ENCODE measurements around the gene TMEM54.

The TMEM54 gene

DNA sequence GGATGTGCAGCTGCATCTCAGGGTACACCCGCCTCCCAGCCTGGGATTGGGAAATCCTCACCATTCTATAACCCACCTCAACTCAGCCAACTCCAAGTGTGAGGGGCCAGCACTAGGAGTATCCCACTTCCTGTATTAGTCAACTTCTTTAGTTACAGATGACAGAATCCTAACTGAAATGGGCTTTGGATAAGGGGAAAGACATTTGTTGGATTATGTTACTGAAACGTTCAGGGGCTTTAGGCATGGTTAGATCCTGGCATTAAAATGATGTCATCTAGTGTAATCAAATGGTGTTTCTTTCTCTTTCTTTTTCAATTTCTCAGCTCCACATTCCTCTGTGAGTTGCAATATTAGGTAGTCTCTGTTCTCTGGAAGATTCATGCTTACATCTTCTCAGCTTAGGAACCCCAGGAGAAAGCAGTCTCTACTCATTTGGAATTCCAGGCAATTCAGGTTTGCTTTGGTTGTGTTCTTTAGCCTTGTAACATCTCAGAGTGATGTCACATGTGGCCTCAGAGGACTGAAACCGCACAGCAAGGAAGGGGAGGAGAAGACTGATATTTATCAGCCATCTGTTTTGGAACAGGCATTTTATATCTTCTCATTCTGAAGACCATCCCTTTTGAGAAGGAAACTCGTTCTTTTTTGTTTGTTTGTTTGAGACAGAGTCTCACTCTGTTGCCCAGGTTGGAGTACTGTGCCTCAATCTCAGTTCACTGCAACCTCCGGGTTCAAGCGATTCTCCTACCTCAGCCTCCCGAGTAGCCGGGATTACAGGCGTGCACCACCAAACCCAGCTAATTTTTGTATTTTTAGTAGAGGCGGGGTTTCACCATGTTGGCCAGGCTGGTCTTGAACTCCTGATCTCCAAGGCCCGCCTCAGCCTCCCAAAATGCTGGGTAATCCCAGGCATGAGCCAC is 18.9 kb upstream of the TMEM54 start:
- no peak overlapping the region for H3K4me2 ChIP-seq (ENCODE audit: low read length, poor library complexity, severe bottlenecking)
- peak overlapping the region in 1 of 2 experiments; percentile 17 for H3K18ac ChIP-seq (ENCODE audit: low read depth in 1 of 2, low read length in 2 of 2)
- H2AFZ ChIP-seq (ENCODE audit: low read depth, low read length) = no peak overlapping the region
- no peaks in the 10 kb centered on the region for H3K9me3 ChIP-seq (ENCODE audit: control insufficient read depth, low read length)
- no peak overlapping the region for H2BK15ac ChIP-seq (ENCODE audit: low read depth, poor library complexity, severe bottlenecking)
- no peak overlapping the region for H3K4ac ChIP-seq (ENCODE audit: low read depth in 1 of 2, low read length in 2 of 2)
- H2BK120ac ChIP-seq (ENCODE audit: low read depth, low read length) = no peak overlapping the region
- no peaks in the 10 kb centered on the region for H3K36me3 ChIP-seq (ENCODE audit: control insufficient read depth in 1 of 2, insufficient read depth in 2 of 2, low read depth in 1 of 2, low read length in 2 of 2)
- H3K4me3 ChIP-seq (ENCODE audit: insufficient read depth in 1 of 2, low read depth in 1 of 2, low read length in 2 of 2) = peak overlapping the region in 1 of 2 experiments; percentile 11
- 85% methylated on average over 10 of the region's 11 CpGs for WGBS
- H3K23ac ChIP-seq (ENCODE audit: low read length in 2 of 2) = no peak overlapping the region
- DNase-seq = peak; percentile 70
- peak overlapping the region; percentile 49 for H3K27ac ChIP-seq (ENCODE audit: low read length, poor library complexity, severe bottlenecking)
- H4K91ac ChIP-seq (ENCODE audit: low read length) = no peak overlapping the region
- H3K4me1 ChIP-seq (ENCODE audit: control insufficient read depth, insufficient read depth, low read depth, low read length) = peaks cover 9% of the 10 kb centered on the region
- H3K14ac ChIP-seq (ENCODE audit: low read length in 2 of 2) = no peak overlapping the region
- peaks cover 0 to 13% of the 10 kb centered on the region in 2 experiments for H3K27me3 ChIP-seq (ENCODE audit: control insufficient read depth in 1 of 2, insufficient read depth in 1 of 2, low read length in 2 of 2)
- H2BK5ac ChIP-seq (ENCODE audit: low read depth, low read length, poor library complexity, severe bottlenecking) = no peak overlapping the region
- H2BK12ac ChIP-seq (ENCODE audit: low read length in 2 of 2) = no peak overlapping the region
- no peak overlapping the region for H4K8ac ChIP-seq (ENCODE audit: low read length)
- H2AK5ac ChIP-seq (ENCODE audit: low read length, severe bottlenecking) = no peak overlapping the region
- no peaks in the 10 kb centered on the region for H3K79me1 ChIP-seq (replicated peaks; ENCODE audit: low read length, poor library complexity, severe bottlenecking)
- peak overlapping the region; percentile 15 for H3K9ac ChIP-seq (ENCODE audit: low read length)

- Histone ChIP-seq H3K79me1 (replicated peaks; ENCODE audit: low read length, poor library complexity, severe bottlenecking) (no peaks in the 10 kb centered on the region), H2AK5ac (ENCODE audit: low read length, severe bottlenecking) (no peak overlapping the region), H3K27me3 (ENCODE audit: control insufficient read depth in 1 of 2, insufficient read depth in 1 of 2, low read length in 2 of 2) (no peaks in the 10 kb centered on the region), H3K9ac (ENCODE audit: low read length) (no peak overlapping the region), H4K8ac (ENCODE audit: low read length) (no peak overlapping the region), H3K9me3 (ENCODE audit: control insufficient read depth, low read length) (no peaks in the 10 kb centered on the region), H3K4me1 (ENCODE audit: control insufficient read depth, insufficient read depth, low read depth, low read length) (peaks cover 4% of the 10 kb centered on the region), H3K14ac (ENCODE audit: low read length in 2 of 2) (no peak overlapping the region), H2BK5ac (ENCODE audit: low read depth, low read length, poor library complexity, severe bottlenecking) (no peak overlapping the region), H2AFZ (ENCODE audit: low read depth, low read length) (no peak overlapping the region), H3K4me2 (ENCODE audit: low read length, poor library complexity, severe bottlenecking) (no peak overlapping the region), H2BK12ac (ENCODE audit: low read length in 2 of 2) (no peak overlapping the region), H2BK120ac (ENCODE audit: low read depth, low read length) (no peak overlapping the region), H3K36me3 (ENCODE audit: control insufficient read depth in 1 of 2, insufficient read depth in 2 of 2, low read depth in 1 of 2, low read length in 2 of 2) (no peaks in the 10 kb centered on the region), H3K4me3 (ENCODE audit: insufficient read depth in 1 of 2, low read depth in 1 of 2, low read length in 2 of 2) (no peak overlapping the region), H3K23ac (ENCODE audit: low read length in 2 of 2) (no peak overlapping the region), H2BK15ac (ENCODE audit: low read depth, poor library complexity, severe bottlenecking) (no peak overlapping the region), H3K18ac (ENCODE audit: low read depth in 1 of 2, low read length in 2 of 2) (no peak overlapping the region), H4K91ac (ENCODE audit: low read length) (no peak overlapping the region), H3K27ac (ENCODE audit: low read length, poor library complexity, severe bottlenecking) (no peak overlapping the region), H3K4ac (ENCODE audit: low read depth in 1 of 2, low read length in 2 of 2) (no peak overlapping the region)
- no peak for DNase-seq
- no CpG with 5 or more reads among the region's 1 CpG for WGBS
Observed at GRCh38 chr1:32918179-32918578, 17.0 kb upstream of the TMEM54 start.

DNA sequence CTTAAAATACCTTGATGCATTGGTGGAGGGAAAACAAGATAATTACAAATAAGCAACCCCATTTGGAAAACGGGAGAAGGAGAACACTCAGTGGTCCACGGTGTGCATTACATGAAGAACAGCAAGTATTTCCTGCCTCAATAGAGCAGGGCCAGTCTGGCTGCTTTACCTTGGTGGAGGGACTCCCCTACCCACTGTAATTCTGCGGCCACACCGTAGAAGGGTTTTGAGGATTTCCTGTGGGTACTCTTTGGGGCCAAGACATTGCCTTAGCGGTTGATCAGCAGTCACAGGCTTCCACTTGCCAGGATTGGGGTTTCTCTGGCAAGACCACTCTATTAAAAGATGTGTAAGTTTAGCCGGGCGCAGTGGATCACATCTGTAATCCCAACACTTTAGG is 16.3 kb upstream of the TMEM54 start:
- peaks cover 4% of the 10 kb centered on the region for H3K4me1 ChIP-seq (ENCODE audit: control insufficient read depth, insufficient read depth, low read depth, low read length)
- WGBS = 83% methylated on average over 7 of the region's 7 CpGs
- no peak overlapping the region for H3K18ac ChIP-seq (ENCODE audit: low read depth in 1 of 2, low read length in 2 of 2)

GRCh38 chr1:32915766-32916706 is 14.8 kb upstream of the TMEM54 start:
- H3K9ac ChIP-seq (ENCODE audit: low read length) = no peak overlapping the region
- peaks cover 6% of the 10 kb centered on the region for H3K4me1 ChIP-seq (ENCODE audit: control insufficient read depth, insufficient read depth, low read depth, low read length)
- H3K9me3 ChIP-seq (ENCODE audit: control insufficient read depth, low read length) = no peaks in the 10 kb centered on the region
- no peak for DNase-seq
- H3K18ac ChIP-seq (ENCODE audit: low read depth in 1 of 2, low read length in 2 of 2) = no peak overlapping the region
- no peak overlapping the region for H2BK12ac ChIP-seq (ENCODE audit: low read length in 2 of 2)
- no peak overlapping the region for H3K23ac ChIP-seq (ENCODE audit: low read length in 2 of 2)
- H3K27me3 ChIP-seq (ENCODE audit: control insufficient read depth in 1 of 2, insufficient read depth in 1 of 2, low read length in 2 of 2) = no peaks in the 10 kb centered on the region
- H3K79me1 ChIP-seq (replicated peaks; ENCODE audit: low read length, poor library complexity, severe bottlenecking) = no peaks in the 10 kb centered on the region
- H2BK15ac ChIP-seq (ENCODE audit: low read depth, poor library complexity, severe bottlenecking) = no peak overlapping the region
- no peak overlapping the region for H2BK120ac ChIP-seq (ENCODE audit: low read depth, low read length)
- no peak overlapping the region for H2AFZ ChIP-seq (ENCODE audit: low read depth, low read length)
- no peak overlapping the region for H4K91ac ChIP-seq (ENCODE audit: low read length)
- H3K4ac ChIP-seq (ENCODE audit: low read depth in 1 of 2, low read length in 2 of 2) = no peak overlapping the region
- WGBS = 96% methylated on average over 7 of the region's 12 CpGs
- H4K8ac ChIP-seq (ENCODE audit: low read length) = no peak overlapping the region
- H2BK5ac ChIP-seq (ENCODE audit: low read depth, low read length, poor library complexity, severe bottlenecking) = no peak overlapping the region
- H3K27ac ChIP-seq (ENCODE audit: low read length, poor library complexity, severe bottlenecking) = no peak overlapping the region
- no peak overlapping the region for H2AK5ac ChIP-seq (ENCODE audit: low read length, severe bottlenecking)
- no peaks in the 10 kb centered on the region for H3K36me3 ChIP-seq (ENCODE audit: control insufficient read depth in 1 of 2, insufficient read depth in 2 of 2, low read depth in 1 of 2, low read length in 2 of 2)
- no peak overlapping the region for H3K14ac ChIP-seq (ENCODE audit: low read length in 2 of 2)
- H3K4me2 ChIP-seq (ENCODE audit: low read length, poor library complexity, severe bottlenecking) = no peak overlapping the region
- no peak overlapping the region for H3K4me3 ChIP-seq (ENCODE audit: insufficient read depth in 1 of 2, low read depth in 1 of 2, low read length in 2 of 2)

More for the DNA sequence above, 16.3 kb upstream of the TMEM54 start:
- Histone ChIP-seq H2AFZ (ENCODE audit: low read depth, low read length) (no peak overlapping the region), H3K23ac (ENCODE audit: low read length in 2 of 2) (no peak overlapping the region), H3K27me3 (ENCODE audit: control insufficient read depth in 1 of 2, insufficient read depth in 1 of 2, low read length in 2 of 2) (no peaks in the 10 kb centered on the region), H4K8ac (ENCODE audit: low read length) (no peak overlapping the region), H3K27ac (ENCODE audit: low read length, poor library complexity, severe bottlenecking) (no peak overlapping the region), H3K9ac (ENCODE audit: low read length) (no peak overlapping the region), H2BK15ac (ENCODE audit: low read depth, poor library complexity, severe bottlenecking) (no peak overlapping the region), H3K4ac (ENCODE audit: low read depth in 1 of 2, low read length in 2 of 2) (no peak overlapping the region), H2BK5ac (ENCODE audit: low read depth, low read length, poor library complexity, severe bottlenecking) (no peak overlapping the region), H3K14ac (ENCODE audit: low read length in 2 of 2) (no peak overlapping the region), H3K4me2 (ENCODE audit: low read length, poor library complexity, severe bottlenecking) (no peak overlapping the region), H2BK120ac (ENCODE audit: low read depth, low read length) (no peak overlapping the region), H2AK5ac (ENCODE audit: low read length, severe bottlenecking) (no peak overlapping the region), H4K91ac (ENCODE audit: low read length) (no peak overlapping the region), H3K4me3 (ENCODE audit: insufficient read depth in 1 of 2, low read depth in 1 of 2, low read length in 2 of 2) (no peak overlapping the region), H2BK12ac (ENCODE audit: low read length in 2 of 2) (no peak overlapping the region), H3K79me1 (replicated peaks; ENCODE audit: low read length, poor library complexity, severe bottlenecking) (no peaks in the 10 kb centered on the region), H3K9me3 (ENCODE audit: control insufficient read depth, low read length) (no peaks in the 10 kb centered on the region), H3K36me3 (ENCODE audit: control insufficient read depth in 1 of 2, insufficient read depth in 2 of 2, low read depth in 1 of 2, low read length in 2 of 2) (no peaks in the 10 kb centered on the region)
- DNase-seq = no peak
